Testis (tissue), 3 donors: Measurements from ENCODE around the gene RPAP3. TPM values are rescaled to one million over a fixed set of nuclear protein-coding genes. Genes with fewer than 3 reads are reported as not detected.

Experiments
- DNase-seq: peaks from one replicate; pipeline ENCODE4 v3.0.0-alpha.2; 2019
- H3K27ac ChIP-seq, 2 donors: fragments of 200-600 bp; sonication (generic); one replicate each; pipeline ENCODE4 v1.5.1; 2019
- H3K27me3 ChIP-seq: fragments of 200-600 bp; sonication (generic); one replicate; pipeline ENCODE4 v1.5.1; 2019
- H3K36me3 ChIP-seq: fragments of 200-600 bp; sonication (generic); one replicate; pipeline ENCODE4 v1.5.1; 2017; ENCODE audit warnings: low read depth; ENCODE audit errors: missing control alignments
- H3K4me1 ChIP-seq: fragments of 200-600 bp; sonication (generic); one replicate; pipeline ENCODE4 v1.5.1; 2019
- H3K4me3 ChIP-seq, 2 donors: fragments of 200-600 bp; sonication (generic); one replicate each; pipeline ENCODE4 v1.5.1; 2017 to 2019
- H3K9me3 ChIP-seq: fragments of 200-600 bp; sonication (generic); one replicate; pipeline ENCODE4 v1.5.1; 2017
- CTCF ChIP-seq, 3 experiments: fragments of 450-650 bp in 2 of 3; fragments of 200-600 bp in 1 of 3; sonication (generic) in 1 of 3; IDR thresholded peaks; one replicate each; pipeline ENCODE4 v1.5.1; 2016 to 2019; ENCODE audit warnings: antibody characterized with exemption in 3 of 3, mild to moderate bottlenecking in 2 of 3, moderate library complexity in 1 of 3
- POLR2A ChIP-seq: fragments of 450-650 bp; IDR thresholded peaks from one replicate; pipeline ENCODE4 v1.6.1; 2017; ENCODE audit warnings: antibody characterized with exemption, mild to moderate bottlenecking, moderate library complexity
- WGBS, 2 donors: methylation state at CpG; one replicate each; pipeline ENCODE4 v1.1.5; 2018; 5-methylcytosine and 5-hydroxymethylcytosine counted together
- intact Hi-C: fragments of 100-400 bp; cut with DNase I; formaldehyde crosslinking; loops from one replicate; pipeline ENCODE4 v1.15.1; 2023; ENCODE audit warnings: low total_unique reads
- polyA plus RNA-seq: library from polyadenylated mRNA; stranded (reverse); fragments of 350-450 nt; fragmentation: Illumina TruSeq; extraction: RNeasy Lipid Tissue Mini Kit (QIAGEN cat#74804); gene quantifications from one replicate; pipeline ENCODE4 v1.2.3, GENCODE V29; 2014; ENCODE audit warnings: low read depth, low replicate concordance; ENCODE audit not compliant: insufficient read depth
- total RNA-seq, 2 donors: library from RNA; depleted of rRNA; stranded (reverse); fragments of >200 nt; gene quantifications; one replicate each; pipeline ENCODE4 v1.2.3, GENCODE V29; 2016

RPAP3 gene
- total and polyA plus RNA-seq, 3 donors from 2014 or later: 12.7 to 32.3 (median 25.0) TPM

DNA sequence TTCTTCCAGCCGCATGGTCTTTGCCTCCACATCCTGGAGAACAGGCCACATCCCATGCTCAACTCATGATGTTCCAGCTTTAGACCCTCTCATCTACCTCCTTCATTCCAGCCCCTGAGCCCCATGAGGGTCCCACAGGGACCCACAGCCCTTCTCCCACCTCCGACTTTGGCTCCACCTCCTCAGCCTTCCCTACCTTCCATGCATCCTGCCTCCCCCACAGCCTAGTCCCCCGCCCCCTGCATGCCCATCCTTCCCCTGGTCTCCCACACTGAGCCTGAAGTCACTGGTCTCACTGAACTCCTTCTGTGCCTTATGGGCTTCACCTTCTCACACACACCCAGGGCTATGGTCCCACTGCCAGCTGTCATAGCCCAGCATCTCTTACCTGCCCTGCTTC lies 43.1 kb upstream of the RPAP3 start:
- no peak overlapping the region for H3K4me3 ChIP-seq
- no peaks in the 10 kb centered on the region for H3K27me3 ChIP-seq
- H3K36me3 ChIP-seq: no peaks in the 10 kb centered on the region
- H3K9me3 ChIP-seq: no peaks in the 10 kb centered on the region
- no peak overlapping the region for H3K27ac ChIP-seq
- H3K4me1 ChIP-seq: peaks cover 18% of the 10 kb centered on the region
- no peak for DNase-seq
- TF ChIP-seq POLR2A: no peak
- TF ChIP-seq CTCF (IDR thresholded peaks at IDR 0.05): no peak
- WGBS, 2 donors: 92 to 99% methylated on average over 3 of the region's 3 CpGs
- intact Hi-C loops: no loop called here

- no peak for DNase-seq
- Histone ChIP-seq H3K4me1 (peaks cover 14% of the 10 kb centered on the region), H3K4me3 (no peak overlapping the region), H3K9me3 (no peaks in the 10 kb centered on the region), H3K27me3 (no peaks in the 10 kb centered on the region), H3K36me3 (no peaks in the 10 kb centered on the region), H3K27ac (no peak overlapping the region)
- intact Hi-C loops: no loop called here
- WGBS, 2 donors: 75 to 80% methylated on average over 1 of the region's 1 CpG
- TF ChIP-seq CTCF (IDR thresholded peaks at IDR 0.05) (no peak), POLR2A (no peak)
Observed at GRCh38 chr12:47748507-47748828, 42.6 kb upstream of the RPAP3 start.

DNA sequence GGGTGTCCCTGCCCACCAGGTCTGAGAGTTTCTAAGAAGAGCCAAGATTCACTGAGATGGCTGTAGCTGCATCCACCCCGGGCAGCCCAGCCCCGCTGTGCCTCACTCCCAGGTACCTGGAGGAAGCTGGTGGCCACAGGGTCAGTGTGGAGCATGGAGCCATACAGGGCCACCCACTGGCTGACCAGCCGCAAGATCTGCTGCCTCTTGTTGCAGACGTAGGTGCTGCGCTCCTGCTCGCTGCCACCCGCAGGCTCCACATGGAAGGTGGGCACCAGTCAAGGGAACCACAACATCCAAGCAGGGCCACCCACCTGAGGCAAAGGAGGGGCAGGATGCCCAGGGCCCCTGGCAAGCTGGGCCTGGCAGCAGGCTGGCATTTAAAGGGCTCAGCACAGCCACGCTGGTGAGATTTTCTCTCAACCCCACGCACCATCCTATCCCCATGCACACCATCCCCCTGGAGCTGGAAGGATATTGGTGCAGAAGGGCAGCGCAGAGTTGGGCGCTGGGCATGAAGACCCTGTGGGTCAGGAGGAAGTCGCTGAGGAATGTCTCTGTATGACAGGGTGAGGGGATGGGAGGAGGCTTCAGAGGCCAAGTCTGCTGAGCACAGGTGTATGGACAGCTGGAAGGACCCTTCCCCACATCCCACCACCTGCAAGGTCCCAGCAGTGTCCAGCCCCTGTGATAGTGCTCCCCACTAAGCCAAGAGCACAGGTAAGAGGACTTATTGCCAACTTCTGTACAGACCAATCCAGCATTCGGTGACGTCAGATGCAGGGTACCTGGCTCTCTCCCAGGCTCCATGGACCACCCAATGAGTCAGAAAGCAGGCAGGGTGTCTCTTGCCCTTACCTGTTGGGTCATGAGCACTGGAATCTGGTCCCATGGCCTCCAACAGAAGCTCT lies 42.0 kb upstream of the RPAP3 start:
- Histone ChIP-seq H3K9me3 (no peaks in the 10 kb centered on the region), H3K4me3 (no peak overlapping the region), H3K36me3 (no peaks in the 10 kb centered on the region), H3K4me1 (peaks cover 7% of the 10 kb centered on the region), H3K27ac (no peak overlapping the region), H3K27me3 (no peaks in the 10 kb centered on the region)
- intact Hi-C loops: no loop called here
- DNase-seq: no peak
- TF ChIP-seq CTCF (IDR thresholded peaks at IDR 0.05): no peak
- TF ChIP-seq POLR2A: no peak
- WGBS, 2 donors: 88 to 93% methylated on average over 9 to 14 of the region's 14 CpGs

DNA sequence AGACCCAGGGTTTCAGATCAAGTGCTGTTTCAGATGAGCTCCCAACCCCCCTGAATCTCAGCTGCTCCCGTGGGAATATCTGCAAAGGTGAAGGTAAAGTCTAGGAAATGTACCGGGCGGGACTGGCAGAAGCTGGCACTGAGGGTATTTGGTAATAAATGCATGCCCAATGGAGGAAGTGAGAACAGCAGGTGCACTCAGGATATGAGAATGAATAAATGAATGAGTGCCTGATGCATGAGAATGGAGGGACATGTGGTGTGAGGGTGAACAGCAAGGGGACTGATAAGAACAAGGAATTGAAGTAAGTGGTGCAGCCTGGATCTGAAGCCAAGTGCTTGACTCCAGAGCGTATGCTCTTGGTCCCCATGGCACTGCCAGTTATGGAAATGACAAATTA lies 41.3 kb upstream of the RPAP3 start:
- intact Hi-C loops: no loop called here
- TF ChIP-seq CTCF (IDR thresholded peaks at IDR 0.05): no peak
- no peak for TF ChIP-seq POLR2A

GRCh38 chr12:47746523-47746922 lies 40.7 kb upstream of the RPAP3 start:
- 79 to 93% methylated on average over 4 to 7 of the region's 7 CpGs for WGBS, 2 donors
- Histone ChIP-seq H3K4me1 (peaks cover 8% of the 10 kb centered on the region), H3K36me3 (no peaks in the 10 kb centered on the region)

More for the DNA sequence above, 41.3 kb upstream of the RPAP3 start:
- Histone ChIP-seq H3K9me3 (no peaks in the 10 kb centered on the region), H3K4me3 (no peak overlapping the region), H3K27me3 (no peaks in the 10 kb centered on the region), H3K36me3 (no peaks in the 10 kb centered on the region), H3K4me1 (peaks cover 4% of the 10 kb centered on the region), H3K27ac (no peak overlapping the region)
- WGBS, 2 donors: 87 to 88% methylated on average over 4 of the region's 4 CpGs
- DNase-seq: no peak

More at GRCh38 chr12:47746523-47746922, 40.7 kb upstream of the RPAP3 start:
- H3K27ac ChIP-seq: no peak overlapping the region
- no peak overlapping the region for H3K4me3 ChIP-seq
- intact Hi-C loops: no loop called here
- no peak for TF ChIP-seq POLR2A
- H3K27me3 ChIP-seq: no peaks in the 10 kb centered on the region
- no peak for DNase-seq
- no peaks in the 10 kb centered on the region for H3K9me3 ChIP-seq
